Stomach smooth muscle (tissue), 2 donors: ENCODE measurements around the gene CDHR4.
A peak's percentile ranks its signal among the peaks of the same experiment; 100 is the strongest.
"Not testable (repeated sequence)": the region's sequence is repeated elsewhere in the genome, so short reads cannot be mapped to it uniquely, and the experiment has no call there.

Source experiments
- H3K27ac ChIP-seq: one replicate; pipeline ENCODE4 v1.7.0; 2013; ENCODE audit warnings: mild to moderate bottlenecking, low read length, inconsistent platforms
- H3K27me3 ChIP-seq, 2 donors: one replicate each; pipeline ENCODE4 v1.7.0; 2013; ENCODE audit warnings: low read length in 2 of 2; ENCODE audit not compliant: insufficient read depth in 2 of 2, control insufficient read depth in 1 of 2
- H3K36me3 ChIP-seq, 2 donors: one replicate each; pipeline ENCODE4 v1.7.0; 2013; ENCODE audit warnings: low read length in 2 of 2; ENCODE audit not compliant: control insufficient read depth in 2 of 2, insufficient read depth in 2 of 2
- H3K4me1 ChIP-seq: one replicate; pipeline ENCODE4 v1.7.0; 2013; ENCODE audit warnings: low read length; ENCODE audit not compliant: control insufficient read depth, insufficient read depth
- H3K4me3 ChIP-seq, 2 donors: one replicate each; pipeline ENCODE4 v1.7.0; 2013; ENCODE audit warnings: low read length in 2 of 2
- H3K9ac ChIP-seq, 2 donors: one replicate each; pipeline ENCODE4 v1.7.0; 2013; ENCODE audit warnings: low read length in 2 of 2, mild to moderate bottlenecking in 1 of 2
- H3K9me3 ChIP-seq, 2 donors: one replicate each; pipeline ENCODE4 v1.7.0; 2013; ENCODE audit warnings: low read length in 2 of 2; ENCODE audit not compliant: control insufficient read depth in 2 of 2
- donor health status: healthy.
- donor health status: Pancreatic carcinoma.

The CDHR4 gene

DNA sequence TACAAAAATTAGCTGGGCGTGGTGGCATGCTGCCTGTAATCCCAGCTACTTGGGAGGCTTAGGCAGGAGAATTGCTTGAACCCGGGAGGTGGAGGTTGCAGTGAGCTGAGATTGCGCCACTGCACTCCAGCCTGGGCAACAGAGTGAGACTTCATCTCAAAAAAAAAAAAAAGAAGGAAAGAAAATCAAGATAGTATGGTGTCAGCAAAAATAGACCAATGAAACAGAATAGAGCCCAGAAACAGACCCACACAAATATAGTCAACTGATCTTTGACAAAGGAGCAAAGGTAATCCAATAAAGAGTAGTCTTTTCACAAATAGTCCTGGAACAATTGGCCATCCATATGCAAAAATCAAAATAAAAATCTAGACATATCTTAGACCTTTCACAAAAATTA is 23.5 kb upstream of the CDHR4 start:
- H3K9ac ChIP-seq, H3K4me1 ChIP-seq, H3K4me3 ChIP-seq, H3K9me3 ChIP-seq, H3K27ac ChIP-seq, H3K27me3 ChIP-seq, H3K36me3 ChIP-seq: not testable (repeated sequence)

DNA sequence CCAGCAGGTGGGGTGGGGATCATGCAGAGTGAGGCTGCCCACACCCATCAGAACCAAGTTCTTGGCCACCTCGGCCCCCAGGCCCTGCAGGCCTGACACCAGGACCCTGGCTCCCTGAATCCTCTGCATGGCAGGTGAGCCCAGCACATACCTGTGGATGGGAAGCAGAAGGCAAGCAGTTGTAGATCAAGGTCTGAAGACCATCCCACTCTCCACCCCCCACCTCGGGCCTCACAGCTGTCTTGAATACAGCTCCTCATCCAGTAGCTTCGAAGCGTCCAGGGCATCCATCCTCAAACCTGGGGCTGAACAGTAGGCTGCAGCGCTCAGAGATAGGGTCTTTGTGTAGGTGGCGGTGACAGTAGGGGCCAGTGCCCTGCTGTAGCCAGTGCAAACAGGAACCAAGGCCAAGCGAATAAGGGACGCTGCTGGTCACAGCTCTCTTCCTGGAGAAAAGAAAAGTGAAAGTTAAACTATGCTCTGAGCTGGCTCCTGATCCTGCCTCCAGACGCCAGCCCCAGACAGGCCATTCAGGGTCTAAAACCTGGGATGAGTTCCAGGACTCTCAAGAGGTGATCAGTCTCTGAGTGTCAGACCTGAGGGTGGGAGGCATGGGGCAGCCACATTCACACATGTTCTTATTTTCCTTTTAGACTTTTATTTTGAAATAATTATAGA is 14.0 kb upstream of the CDHR4 start, which contains the start of gene UBA7:
UBA7 (minus strand) TSS at position 457 of the 678 bp plus-strand sequence; CDS start at position 291, 166 bp downstream.
- peak within 1 kb of the TSS; percentile 78 to 83 for H3K9ac ChIP-seq
- H3K4me3 ChIP-seq: peak within 1 kb of the TSS; percentile 86 to 94
- no peaks in the 10 kb centered on the region for H3K9me3 ChIP-seq
- H3K27me3 ChIP-seq: no peaks in the 10 kb centered on the region
- H3K27ac ChIP-seq: peak within 1 kb of the TSS; percentile 55
- H3K36me3 ChIP-seq: peaks cover 18 to 32% of the 10 kb centered on the region in 2 donors
- peaks cover 18% of the 10 kb centered on the region for H3K4me1 ChIP-seq

DNA sequence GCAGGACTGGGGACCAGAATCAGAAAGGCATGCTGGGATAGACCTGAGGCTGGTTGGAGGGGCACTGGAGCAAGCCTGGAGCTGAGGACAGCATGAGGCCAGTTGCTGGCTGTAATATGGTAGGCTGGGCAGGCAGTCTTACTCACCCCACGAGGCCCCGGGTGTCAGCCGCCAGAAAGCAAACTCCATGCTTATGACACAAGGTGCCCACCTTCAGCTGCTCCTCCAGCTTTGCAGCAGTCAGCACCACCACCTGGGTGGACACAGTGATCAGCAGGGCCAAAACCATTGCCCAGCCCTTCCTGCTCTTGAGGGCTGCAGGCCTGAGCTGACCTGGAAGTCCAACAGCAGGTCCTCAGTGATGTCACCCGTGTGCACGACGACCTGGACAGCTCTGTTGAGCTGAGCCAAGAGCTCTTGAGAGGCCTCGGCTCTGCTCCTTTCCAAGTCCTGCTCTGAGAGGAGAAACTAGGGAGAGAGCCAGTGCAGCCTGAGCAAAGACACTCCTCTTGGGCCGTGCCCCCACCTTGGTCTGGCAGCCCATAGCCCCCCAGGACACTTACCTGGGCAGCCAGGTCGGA is 13.3 kb upstream of the CDHR4 start:
- peaks cover 18 to 32% of the 10 kb centered on the region in 2 donors for H3K36me3 ChIP-seq
- peak overlapping the region; percentile 86 to 94 for H3K4me3 ChIP-seq
- peak overlapping the region; percentile 78 to 83 for H3K9ac ChIP-seq
- peaks cover 19% of the 10 kb centered on the region for H3K4me1 ChIP-seq
- H3K27me3 ChIP-seq: no peaks in the 10 kb centered on the region
- peak overlapping the region; percentile 55 for H3K27ac ChIP-seq
- H3K9me3 ChIP-seq: no peaks in the 10 kb centered on the region

DNA sequence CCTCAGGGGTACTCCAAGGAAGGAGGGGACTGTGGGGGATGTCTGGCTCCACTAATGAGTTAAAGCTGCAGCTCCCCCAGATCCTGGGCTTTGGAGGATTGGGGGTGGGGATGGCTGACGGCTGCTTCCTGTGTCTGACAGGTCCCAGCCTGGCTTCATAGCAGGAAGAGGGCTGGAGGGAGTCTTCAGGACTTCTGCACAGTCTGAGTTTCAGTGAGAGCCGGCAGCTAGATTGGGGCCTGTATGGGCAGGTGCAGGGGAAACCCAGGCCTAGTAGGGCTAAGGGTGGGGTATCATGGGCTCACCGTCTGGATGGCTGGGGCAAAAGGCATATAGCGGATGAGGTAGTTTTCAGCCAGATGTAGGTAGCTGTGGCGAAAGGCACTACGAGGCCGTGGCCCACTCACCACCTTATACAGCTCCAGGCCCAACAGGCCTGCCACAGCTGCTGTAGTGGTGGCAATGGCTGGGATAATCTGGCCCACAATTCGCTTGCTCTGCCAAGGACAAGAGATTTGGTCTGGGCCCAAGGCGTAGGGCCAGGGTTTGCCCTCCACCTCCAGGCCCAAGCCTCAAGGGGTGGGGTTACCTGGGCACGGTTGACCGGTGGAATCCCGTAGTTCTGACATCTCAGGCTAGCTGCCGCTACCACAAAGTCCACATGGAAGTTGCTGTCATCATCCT is 7.9 kb upstream of the CDHR4 start:
- Histone ChIP-seq H3K4me3 (no peak overlapping the region), H3K27me3 (no peaks in the 10 kb centered on the region), H3K9ac (no peak overlapping the region), H3K36me3 (peaks cover 18 to 32% of the 10 kb centered on the region in 2 donors), H3K4me1 (peaks cover 49% of the 10 kb centered on the region), H3K27ac (no peak overlapping the region), H3K9me3 (no peaks in the 10 kb centered on the region)

DNA sequence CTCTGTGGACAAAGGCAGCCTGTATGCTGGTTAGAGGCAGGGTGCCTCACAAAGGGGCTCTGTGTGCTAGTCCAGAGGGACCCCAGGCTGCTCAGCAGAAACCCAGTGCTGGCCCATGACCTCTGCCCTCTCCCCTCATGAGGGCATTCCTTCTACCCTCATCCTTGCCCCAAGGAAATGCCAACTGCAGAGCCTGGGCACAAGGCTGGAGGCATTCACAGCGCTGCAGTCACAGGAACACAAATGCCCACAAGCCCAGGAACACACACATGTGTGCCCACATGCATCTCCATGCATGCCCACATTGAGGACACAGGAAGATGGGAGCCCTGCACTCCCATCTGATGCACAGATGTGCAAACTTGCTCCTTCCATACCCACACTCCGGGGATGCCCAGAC is 7.2 kb upstream of the CDHR4 start:
- Histone ChIP-seq H3K36me3 (peaks cover 18 to 26% of the 10 kb centered on the region in 2 donors), H3K27me3 (no peaks in the 10 kb centered on the region), H3K4me3 (no peak overlapping the region), H3K4me1 (peaks cover 48% of the 10 kb centered on the region), H3K27ac (peak overlapping the region; percentile 67), H3K9me3 (no peaks in the 10 kb centered on the region), H3K9ac (no peak overlapping the region)

DNA sequence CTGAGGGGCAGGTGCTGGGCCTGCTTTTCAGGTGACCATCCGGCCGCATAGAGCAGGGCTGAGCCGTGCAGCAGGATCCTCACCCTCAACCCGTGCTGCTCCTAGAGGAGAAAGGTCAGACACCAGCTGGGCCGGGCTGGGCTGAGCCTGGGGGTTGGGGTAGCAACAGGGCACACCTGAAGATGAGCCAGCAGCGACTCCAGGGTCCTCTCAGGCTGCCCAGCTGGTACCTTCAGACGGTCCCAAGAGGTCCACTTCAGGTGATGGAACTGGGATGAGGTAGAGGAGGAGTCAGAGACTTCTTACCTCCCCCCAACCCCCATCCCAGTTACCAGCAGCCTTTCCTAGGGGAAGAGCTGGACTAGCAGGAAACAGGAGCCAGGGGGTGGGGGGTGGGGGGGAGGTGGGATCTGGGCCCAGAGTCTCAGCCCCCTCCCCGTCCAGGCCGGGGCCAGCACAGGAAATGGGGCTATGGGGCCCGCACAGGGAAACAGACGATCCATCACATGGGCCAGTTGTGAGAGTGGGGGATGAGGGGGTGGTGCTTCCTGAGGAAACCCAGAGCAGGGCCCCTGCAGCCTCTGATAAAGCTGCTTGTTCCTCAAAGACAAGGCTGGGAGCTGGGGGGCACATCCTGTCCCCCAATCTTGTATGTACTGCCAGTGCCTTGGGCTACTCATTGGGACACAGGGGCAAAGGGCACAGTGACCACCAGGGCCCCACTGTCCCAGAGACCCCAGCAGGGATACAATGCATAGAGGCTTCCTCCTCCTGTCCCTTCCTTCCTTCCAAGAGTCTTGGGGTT is 6.4 kb upstream of the CDHR4 start:
- no peaks in the 10 kb centered on the region for H3K27me3 ChIP-seq
- H3K36me3 ChIP-seq: peaks cover 12 to 20% of the 10 kb centered on the region in 2 donors
- H3K9me3 ChIP-seq: no peaks in the 10 kb centered on the region
- peak overlapping the region in 1 of 2 donors; percentile 40 for H3K4me3 ChIP-seq
- H3K9ac ChIP-seq: peak overlapping the region in 1 of 2 donors; percentile 29
- H3K4me1 ChIP-seq: peaks cover 49% of the 10 kb centered on the region
- H3K27ac ChIP-seq: peak overlapping the region; percentile 67

DNA sequence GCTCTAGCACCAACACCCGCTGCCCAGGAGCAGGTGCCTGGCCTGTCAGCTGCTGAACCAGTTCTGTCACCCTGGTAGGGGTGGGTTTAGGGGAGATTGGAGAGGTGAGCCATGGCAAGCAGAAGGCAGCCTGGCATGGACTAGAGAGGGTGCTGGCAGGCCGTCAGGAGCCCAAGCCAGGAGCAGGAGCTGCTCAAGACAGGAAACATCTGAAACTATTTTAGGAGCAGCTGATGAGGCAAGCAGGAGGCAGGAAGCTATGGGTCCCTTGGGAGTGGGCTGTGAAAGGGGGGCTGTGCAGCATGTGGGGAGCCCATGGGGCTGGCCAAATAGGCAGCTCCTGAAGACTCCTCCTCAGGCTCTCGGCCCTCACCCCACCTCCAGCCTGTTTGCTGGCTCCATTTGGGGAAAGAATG is 5.7 kb upstream of the CDHR4 start:
- no peak overlapping the region for H3K9ac ChIP-seq
- no peaks in the 10 kb centered on the region for H3K9me3 ChIP-seq
- H3K4me3 ChIP-seq: peak overlapping the region; percentile 7 to 44
- no peaks in the 10 kb centered on the region for H3K27me3 ChIP-seq
- peak overlapping the region; percentile 67 for H3K27ac ChIP-seq
- H3K4me1 ChIP-seq: peaks cover 49% of the 10 kb centered on the region
- H3K36me3 ChIP-seq: peaks cover 9 to 13% of the 10 kb centered on the region in 2 donors

DNA sequence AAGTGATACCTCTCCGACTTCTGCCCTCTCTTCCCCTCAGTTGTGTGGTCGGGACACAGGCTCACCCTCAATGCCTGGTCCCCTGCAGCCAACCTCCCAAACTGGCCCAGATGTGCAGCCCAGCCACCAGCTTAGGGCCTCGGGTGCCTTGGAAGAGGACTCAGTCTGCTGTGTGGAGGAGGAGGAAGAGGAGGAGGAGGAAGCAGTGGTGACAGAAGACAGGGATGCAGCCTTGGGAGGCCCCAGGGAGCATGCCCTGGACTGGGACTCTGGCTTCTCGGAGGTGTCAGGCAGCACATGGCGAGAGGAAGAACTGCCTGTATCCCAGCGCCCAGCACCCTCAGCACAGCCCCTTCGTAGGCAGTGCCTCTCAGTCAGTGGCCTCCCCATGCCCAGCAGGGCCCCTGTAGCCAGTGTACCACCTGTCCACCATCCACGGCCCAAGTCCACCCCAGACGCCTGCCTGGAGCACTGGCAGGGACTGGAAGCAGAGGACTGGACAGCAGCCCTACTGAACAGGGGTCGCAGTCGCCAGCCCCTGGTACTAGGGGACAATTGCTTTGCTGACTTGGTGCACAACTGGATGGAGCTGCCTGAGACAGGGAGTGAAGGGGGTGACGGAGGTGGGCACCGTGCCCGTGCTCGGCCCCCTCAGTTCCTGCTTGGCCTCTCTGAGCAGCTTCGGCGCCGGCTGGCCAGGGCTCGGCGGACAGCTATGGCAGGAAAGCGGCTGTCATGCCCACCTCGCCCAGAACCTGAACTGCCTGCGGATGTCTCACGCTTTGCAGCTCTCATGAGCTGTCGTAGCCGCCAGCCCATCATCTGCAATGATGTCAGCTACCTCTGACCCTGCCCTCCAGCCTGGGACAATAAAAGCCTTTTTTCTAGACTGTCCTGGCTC is 4.7 kb upstream of the CDHR4 start:
- Histone ChIP-seq H3K9ac (peak overlapping the region; percentile 60 to 62), H3K4me1 (peaks cover 51% of the 10 kb centered on the region), H3K36me3 (peaks cover 2 to 3% of the 10 kb centered on the region in 2 donors), H3K4me3 (peak overlapping the region; percentile 81 to 93), H3K9me3 (no peaks in the 10 kb centered on the region), H3K27me3 (no peaks in the 10 kb centered on the region), H3K27ac (peak overlapping the region; percentile 67)

DNA sequence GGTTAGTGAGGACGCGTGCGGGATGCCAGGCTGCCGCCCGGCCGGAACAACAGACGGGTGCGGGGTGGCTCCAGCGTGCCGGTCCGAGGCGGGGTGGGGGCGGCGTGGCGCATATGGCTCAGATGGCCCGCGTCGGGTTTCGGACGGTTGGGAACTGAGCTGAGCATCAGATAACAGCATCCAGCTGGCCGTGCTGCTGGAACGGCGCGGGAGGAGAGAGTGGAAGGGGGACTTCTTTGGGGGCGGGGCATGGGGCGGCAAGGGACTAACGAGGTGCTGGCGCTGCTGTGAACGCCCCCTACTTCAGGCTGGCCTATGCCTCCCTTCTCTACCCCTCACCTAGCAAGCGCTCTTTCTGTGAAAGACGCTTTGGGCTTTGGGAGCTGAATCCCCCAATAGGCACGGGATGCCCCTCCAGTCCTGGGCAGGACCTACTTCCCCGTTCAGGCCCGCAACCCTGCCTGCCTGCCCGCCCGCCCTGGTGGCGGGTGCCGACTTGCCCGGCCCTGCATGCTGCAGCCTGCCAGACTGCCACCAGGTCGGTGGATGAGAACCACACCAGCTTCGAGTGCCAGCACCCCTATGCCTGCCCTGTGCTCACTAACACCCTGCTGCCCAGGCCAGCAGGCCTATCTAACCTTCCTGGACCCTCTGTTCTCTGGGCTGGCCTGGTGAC is 3.9 kb upstream of the CDHR4 start:
- H3K27ac ChIP-seq: peak overlapping the region; percentile 62
- H3K4me3 ChIP-seq: peak overlapping the region; percentile 81 to 93
- peak overlapping the region; percentile 60 to 64 for H3K9ac ChIP-seq
- H3K4me1 ChIP-seq: peaks cover 51% of the 10 kb centered on the region
- H3K36me3 ChIP-seq: no peaks in the 10 kb centered on the region
- H3K9me3 ChIP-seq: no peaks in the 10 kb centered on the region
- H3K27me3 ChIP-seq: no peaks in the 10 kb centered on the region
